Spinal cord (tissue), 10 donors: ENCODE measurements around the gene ABI1. TPM values are rescaled to one million over a fixed set of nuclear protein-coding genes. Genes with fewer than 3 reads are reported as not detected.
A peak's percentile ranks its signal among the peaks of the same experiment; 100 is the strongest.

Source experiments
- DNase-seq, 6 donors: peaks; one replicate each; pipeline versions ENCODE4 v3.0.0 to v3.0.0-alpha.2; 2013 to 2015; ENCODE audit warnings: low spot score in 6 of 6, low read depth in 4 of 6
- H3K27ac ChIP-seq: one replicate; pipeline ENCODE4 v1.5.1; 2013; ENCODE audit warnings: low read depth, low read length, control low read depth
- H3K27me3 ChIP-seq: one replicate; pipeline ENCODE4 v1.6.1; 2013; ENCODE audit warnings: low read length; ENCODE audit not compliant: control insufficient read depth, insufficient read depth
- H3K36me3 ChIP-seq: one replicate; pipeline ENCODE4 v1.6.1; 2013; ENCODE audit warnings: low read length; ENCODE audit not compliant: control insufficient read depth, insufficient read depth
- H3K4me1 ChIP-seq: one replicate; pipeline ENCODE4 v1.6.1; 2013; ENCODE audit warnings: low read length; ENCODE audit not compliant: control insufficient read depth, insufficient read depth
- H3K4me3 ChIP-seq: one replicate; pipeline ENCODE4 v1.5.1; 2013; ENCODE audit warnings: low read depth, low read length, control low read depth
- H3K9me3 ChIP-seq: one replicate; pipeline ENCODE4 v1.6.1; 2013; ENCODE audit warnings: low read length; ENCODE audit not compliant: control insufficient read depth, insufficient read depth
- WGBS: methylation state at CpG from one replicate; pipeline ENCODE4 v1.1.5; 2013; ENCODE audit warnings: missing lambda C conversion rate; ENCODE audit not compliant: insufficient coverage; 5-methylcytosine and 5-hydroxymethylcytosine counted together
- polyA plus RNA-seq, 2 donors: library from polyadenylated mRNA; unstranded; fragments of 120-200 nt; gene quantifications; one replicate each; pipeline ENCODE4 v1.2.1, GENCODE V29; 2013; ENCODE audit not compliant: insufficient read length in 2 of 2
- total RNA-seq, 2 donors: library from RNA; depleted of rRNA in 1 of 2; stranded (reverse); fragments of 120-200 nt in 1 of 2; fragments of >200 nt in 1 of 2; gene quantifications; one replicate each; pipeline versions ENCODE4 v1.2.3 to v1.2.4, GENCODE V29; 2013 to 2014
- donor health status: healthy.

Gene ABI1
- total and polyA plus RNA-seq, 4 donors: 60.3 to 87.0 (median 76.2) TPM

DNA sequence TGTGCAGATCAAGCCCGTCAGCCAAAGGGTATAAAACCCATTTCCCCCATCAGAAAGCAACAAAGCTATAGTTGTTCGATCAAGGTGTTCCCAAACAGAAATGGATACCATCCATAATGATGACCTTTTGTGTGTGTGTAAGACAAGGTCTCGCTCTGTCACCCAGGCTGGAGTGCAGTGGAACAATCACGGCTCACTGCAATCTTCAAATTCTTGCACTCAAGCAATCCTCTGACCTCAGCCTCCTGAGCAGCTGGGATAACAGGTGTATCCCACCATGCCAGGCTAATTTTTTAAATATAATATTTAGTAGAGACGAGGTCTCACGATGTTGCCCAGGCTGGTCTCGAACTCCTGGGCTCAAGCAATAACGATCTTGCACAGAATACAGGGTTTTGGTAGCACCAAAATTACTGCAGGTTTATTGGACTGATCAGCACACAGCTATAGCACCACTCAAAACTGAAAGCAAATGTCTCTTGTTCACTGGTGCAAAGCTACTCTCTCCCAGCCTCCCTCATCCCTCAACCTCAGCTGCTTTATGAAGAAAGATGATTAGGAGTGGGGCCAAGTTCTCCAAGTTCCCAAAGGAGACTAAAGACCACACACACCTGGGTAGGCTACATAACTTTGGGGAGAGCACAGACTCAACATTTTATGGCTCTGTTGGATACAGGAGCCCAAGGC is 80.5 kb downstream of the ABI1 start:
- no peaks in the 10 kb centered on the region for H3K36me3 ChIP-seq
- H3K9me3 ChIP-seq: no peaks in the 10 kb centered on the region
- no peaks in the 10 kb centered on the region for H3K27me3 ChIP-seq
- H3K27ac ChIP-seq: no peak overlapping the region
- no peak overlapping the region for H3K4me3 ChIP-seq
- H3K4me1 ChIP-seq: no peaks in the 10 kb centered on the region
- 100% methylated on average over 3 of the region's 8 CpGs for WGBS
- DNase-seq: no peak

DNA sequence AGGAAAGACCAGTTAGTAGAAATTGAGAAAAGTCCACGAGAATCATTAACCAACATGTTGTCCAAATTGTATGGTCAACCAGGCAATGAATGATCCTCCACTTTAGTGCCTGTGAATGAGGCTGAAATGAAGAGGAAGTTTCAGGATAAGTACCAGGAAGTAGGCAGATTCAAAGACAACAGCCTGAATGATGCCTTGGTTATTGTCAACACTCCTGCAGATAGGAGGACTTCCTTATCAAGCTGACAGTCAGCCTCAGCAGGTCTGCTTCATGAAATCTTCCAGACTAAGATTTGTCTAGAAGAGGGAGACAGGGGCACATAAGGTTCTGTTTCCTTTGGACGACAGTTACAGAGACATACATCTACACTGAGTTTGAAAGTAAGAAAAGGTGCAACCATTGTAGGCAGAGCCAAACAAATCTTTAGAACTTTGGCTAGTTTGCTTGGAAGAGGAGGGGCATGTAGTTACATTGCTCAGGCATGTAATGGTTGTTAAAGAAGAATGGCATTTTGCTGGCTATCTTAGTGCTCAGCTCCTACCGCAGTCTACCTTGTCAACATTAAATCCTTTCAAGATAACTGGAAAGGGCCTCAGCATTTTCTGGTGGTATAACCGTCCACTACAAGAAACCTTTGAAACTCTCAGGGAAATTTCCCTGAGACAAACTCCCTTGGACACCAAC is 81.4 kb downstream of the ABI1 start:
- WGBS: no CpG with 5 or more reads among the region's 4 CpGs
- no peak overlapping the region for H3K27ac ChIP-seq
- H3K27me3 ChIP-seq: no peaks in the 10 kb centered on the region
- no peaks in the 10 kb centered on the region for H3K4me1 ChIP-seq
- no peak overlapping the region for H3K4me3 ChIP-seq
- no peaks in the 10 kb centered on the region for H3K9me3 ChIP-seq
- DNase-seq: no peak
- H3K36me3 ChIP-seq: no peaks in the 10 kb centered on the region

DNA sequence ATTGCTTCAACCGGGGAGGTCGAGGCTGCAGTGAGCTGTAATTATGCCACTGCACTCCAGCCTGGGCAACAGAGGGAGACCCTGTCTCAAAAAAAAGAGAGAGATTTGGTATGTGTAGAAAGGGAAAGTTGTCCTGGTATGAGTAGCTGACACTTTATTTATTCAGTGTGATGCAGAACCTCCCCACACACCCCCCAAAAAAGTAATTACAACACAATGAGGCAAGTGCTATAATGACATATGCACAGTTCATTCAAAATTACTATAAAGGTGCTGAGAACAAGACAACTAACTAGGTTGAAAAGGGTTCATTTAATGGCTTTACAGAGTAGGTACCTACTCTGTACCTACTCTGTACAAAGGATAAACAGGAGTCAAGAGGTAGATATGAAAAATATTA is 83.1 kb downstream of the ABI1 start:
- H3K9me3 ChIP-seq: no peaks in the 10 kb centered on the region
- no peak for DNase-seq
- H3K4me3 ChIP-seq: no peak overlapping the region
- 80% methylated on average over 2 of the region's 2 CpGs for WGBS
- H3K27me3 ChIP-seq: no peaks in the 10 kb centered on the region
- H3K36me3 ChIP-seq: no peaks in the 10 kb centered on the region
- H3K27ac ChIP-seq: no peak overlapping the region
- no peaks in the 10 kb centered on the region for H3K4me1 ChIP-seq

- Histone ChIP-seq H3K36me3 (no peaks in the 10 kb centered on the region), H3K4me3 (no peak overlapping the region), H3K27me3 (no peaks in the 10 kb centered on the region), H3K9me3 (no peaks in the 10 kb centered on the region), H3K27ac (no peak overlapping the region), H3K4me1 (no peaks in the 10 kb centered on the region)
- peak in 1 of 6 donors; percentile 20 for DNase-seq
- 100% methylated on average over 1 of the region's 1 CpG for WGBS
Observed at GRCh38 chr10:26776258-26776657, 84.5 kb downstream of the ABI1 start.

GRCh38 chr10:26773633-26774032 is 87.1 kb downstream of the ABI1 start:
- no peak for DNase-seq
- Histone ChIP-seq H3K27ac (no peak overlapping the region), H3K4me3 (no peak overlapping the region), H3K36me3 (no peaks in the 10 kb centered on the region), H3K4me1 (no peaks in the 10 kb centered on the region), H3K9me3 (no peaks in the 10 kb centered on the region), H3K27me3 (no peaks in the 10 kb centered on the region)
- 93% methylated on average over 2 of the region's 2 CpGs for WGBS

DNA sequence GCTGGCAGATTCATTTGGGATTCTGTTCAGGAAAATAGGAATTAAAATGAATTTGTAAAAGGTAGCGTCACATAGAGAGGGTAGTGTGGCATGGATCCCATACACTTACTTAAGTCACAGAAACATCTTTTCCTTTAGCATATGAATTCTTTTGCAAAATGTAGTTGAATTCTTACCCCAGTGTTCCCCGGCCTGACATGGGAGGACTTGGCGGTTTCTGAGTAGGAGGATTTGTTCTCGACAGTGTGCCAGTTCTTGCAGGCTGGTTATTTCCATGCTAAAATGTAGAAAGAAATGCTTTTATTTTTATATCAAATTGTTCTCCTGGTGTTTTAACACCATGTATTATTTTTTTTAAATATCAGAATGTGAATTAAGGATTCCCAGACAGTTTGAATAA is 90.7 kb downstream of the ABI1 start:
- Histone ChIP-seq H3K4me1 (no peaks in the 10 kb centered on the region), H3K9me3 (no peaks in the 10 kb centered on the region), H3K36me3 (peaks cover 6% of the 10 kb centered on the region), H3K27me3 (no peaks in the 10 kb centered on the region), H3K27ac (no peak overlapping the region), H3K4me3 (no peak overlapping the region)
- DNase-seq: no peak
- no CpG with 5 or more reads among the region's 4 CpGs for WGBS

- 100% methylated on average over 1 of the region's 2 CpGs for WGBS
- no peaks in the 10 kb centered on the region for H3K9me3 ChIP-seq
- no peak overlapping the region for H3K4me3 ChIP-seq
- no peak for DNase-seq
- H3K4me1 ChIP-seq: no peaks in the 10 kb centered on the region
- peaks cover 8% of the 10 kb centered on the region for H3K36me3 ChIP-seq
- no peak overlapping the region for H3K27ac ChIP-seq
- H3K27me3 ChIP-seq: no peaks in the 10 kb centered on the region
Observed at GRCh38 chr10:26765549-26765948, 95.2 kb downstream of the ABI1 start.

DNA sequence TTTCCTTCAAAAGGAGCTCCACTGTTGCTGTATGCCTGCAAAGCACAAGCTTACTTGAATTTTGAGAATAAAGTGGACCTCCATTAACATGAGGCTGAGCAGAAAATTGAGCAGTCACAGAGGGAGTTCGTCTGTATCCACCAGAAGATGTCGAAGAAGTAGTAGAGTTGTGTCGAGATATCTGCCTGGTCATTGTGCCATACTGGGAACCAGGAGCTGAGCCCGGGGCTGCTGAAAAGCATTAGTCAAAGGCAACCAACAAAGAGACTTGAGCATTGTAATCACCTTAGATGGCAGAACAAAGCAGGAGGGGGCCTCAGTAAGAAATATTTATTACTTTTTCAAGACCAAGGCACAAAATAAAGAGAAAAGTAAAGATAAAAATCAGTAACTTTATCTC is 101.8 kb downstream of the ABI1 start:
- no peak for DNase-seq
- H3K27me3 ChIP-seq: no peaks in the 10 kb centered on the region
- no peak overlapping the region for H3K4me3 ChIP-seq
- H3K9me3 ChIP-seq: no peaks in the 10 kb centered on the region
- no peaks in the 10 kb centered on the region for H3K4me1 ChIP-seq
- no peak overlapping the region for H3K27ac ChIP-seq
- 17% methylated on average over 3 of the region's 4 CpGs for WGBS
- H3K36me3 ChIP-seq: no peaks in the 10 kb centered on the region

DNA sequence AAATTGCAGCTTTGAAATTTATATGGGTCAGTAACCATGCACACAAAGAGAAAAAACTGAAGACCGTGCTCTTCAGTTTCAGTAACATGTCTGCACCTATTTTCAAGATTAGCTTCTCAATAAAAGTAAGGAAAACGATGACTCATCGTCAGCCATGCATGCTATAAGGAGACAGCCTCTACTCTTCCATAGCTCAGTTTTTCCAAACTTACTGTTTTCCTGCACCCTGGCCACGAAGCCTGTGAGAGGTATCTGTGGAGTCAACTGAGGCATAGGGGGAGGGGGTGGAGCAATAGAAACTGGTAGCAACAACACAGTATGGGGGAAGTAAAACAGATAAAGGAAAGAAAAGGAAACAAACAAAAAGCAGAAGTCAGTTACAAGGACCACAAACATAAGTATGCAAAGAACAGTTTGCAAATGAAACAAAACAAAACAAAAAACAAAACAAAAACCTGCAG is 105.3 kb downstream of the ABI1 start:
- Histone ChIP-seq H3K4me3 (no peak overlapping the region), H3K27ac (no peak overlapping the region), H3K36me3 (no peaks in the 10 kb centered on the region), H3K4me1 (no peaks in the 10 kb centered on the region), H3K27me3 (no peaks in the 10 kb centered on the region), H3K9me3 (no peaks in the 10 kb centered on the region)
- no CpG with 5 or more reads among the region's 4 CpGs for WGBS
- no peak for DNase-seq

GRCh38 chr10:26746061-26746460 is 114.7 kb downstream of the ABI1 start:
- Histone ChIP-seq H3K4me1 (no peaks in the 10 kb centered on the region), H3K4me3 (no peak overlapping the region), H3K9me3 (no peaks in the 10 kb centered on the region), H3K36me3 (peaks cover 23% of the 10 kb centered on the region), H3K27me3 (no peaks in the 10 kb centered on the region), H3K27ac (no peak overlapping the region)
- DNase-seq: no peak
- no CpG with 5 or more reads among the region's 5 CpGs for WGBS
